HepG2 (cell line): Measurements from ENCODE around the gene TMEM223. TPM values are rescaled to one million over a fixed set of nuclear protein-coding genes. Genes with fewer than 3 reads are reported as not detected.

Source experiments
- PPARG ChIP-seq: conservative IDR thresholded peaks from 2 replicates; pipeline ENCODE4 v1.6.1; 2016; ENCODE audit warnings: missing biosample characterization, missing genetic modification reagents
- ZMYM2 ChIP-seq: sonication (generic); formaldehyde crosslinking; IDR thresholded peaks from 2 replicates; pipeline ENCODE4 v1.8.0; 2022; ENCODE audit warnings: mild to moderate bottlenecking, missing genetic modification reagents
- polyA plus RNA-seq, 8 experiments: library from polyadenylated mRNA; depleted of rRNA in 3 of 8; stranded (reverse) in 7 of 8; unstranded in 1 of 8; fragments of >200 nt; fragmentation: Illumina TruSeq in 4 of 8; extraction: Trizol in 4 of 8; gene quantifications; 2 replicates each; pipeline versions ENCODE4 v1.2.1 to v1.2.3, GENCODE V29; 2011 to 2016; ENCODE audit warnings: low read depth in 4 of 8, missing spikeins in 1 of 8, mixed read lengths in 1 of 8; ENCODE audit not compliant: insufficient read depth in 1 of 8
- total RNA-seq, 5 experiments: library from RNA; depleted of rRNA; stranded (reverse); fragments of >200 nt; fragmentation: Illumina TruSeq; extraction: Trizol; gene quantifications; 2 replicates each; pipeline ENCODE4 v1.2.3, GENCODE V29; 2016; ENCODE audit warnings: low read depth in 1 of 5
- TF ChIP-seq, protein P1 (sequence below): IDR thresholded peaks from 2 replicates; pipeline ENCODE4 v1.6.1; 2016; ENCODE audit warnings: missing compliant biosample characterization, missing genetic modification reagents, borderline replicate concordance
- TF ChIP-seq, protein P2 (sequence below): sonication (generic); formaldehyde crosslinking; IDR thresholded peaks from 2 replicates; pipeline ENCODE4 v1.4.0; 2020; ENCODE audit warnings: missing genetic modification reagents, borderline replicate concordance

Gene TMEM223
- total and polyA plus RNA-seq, 2 of the 13 experiments (the other 11 are each of a cell fraction or from before 2014, with no cell fraction given), result 19.5 to 24.9 TPM

DNA sequence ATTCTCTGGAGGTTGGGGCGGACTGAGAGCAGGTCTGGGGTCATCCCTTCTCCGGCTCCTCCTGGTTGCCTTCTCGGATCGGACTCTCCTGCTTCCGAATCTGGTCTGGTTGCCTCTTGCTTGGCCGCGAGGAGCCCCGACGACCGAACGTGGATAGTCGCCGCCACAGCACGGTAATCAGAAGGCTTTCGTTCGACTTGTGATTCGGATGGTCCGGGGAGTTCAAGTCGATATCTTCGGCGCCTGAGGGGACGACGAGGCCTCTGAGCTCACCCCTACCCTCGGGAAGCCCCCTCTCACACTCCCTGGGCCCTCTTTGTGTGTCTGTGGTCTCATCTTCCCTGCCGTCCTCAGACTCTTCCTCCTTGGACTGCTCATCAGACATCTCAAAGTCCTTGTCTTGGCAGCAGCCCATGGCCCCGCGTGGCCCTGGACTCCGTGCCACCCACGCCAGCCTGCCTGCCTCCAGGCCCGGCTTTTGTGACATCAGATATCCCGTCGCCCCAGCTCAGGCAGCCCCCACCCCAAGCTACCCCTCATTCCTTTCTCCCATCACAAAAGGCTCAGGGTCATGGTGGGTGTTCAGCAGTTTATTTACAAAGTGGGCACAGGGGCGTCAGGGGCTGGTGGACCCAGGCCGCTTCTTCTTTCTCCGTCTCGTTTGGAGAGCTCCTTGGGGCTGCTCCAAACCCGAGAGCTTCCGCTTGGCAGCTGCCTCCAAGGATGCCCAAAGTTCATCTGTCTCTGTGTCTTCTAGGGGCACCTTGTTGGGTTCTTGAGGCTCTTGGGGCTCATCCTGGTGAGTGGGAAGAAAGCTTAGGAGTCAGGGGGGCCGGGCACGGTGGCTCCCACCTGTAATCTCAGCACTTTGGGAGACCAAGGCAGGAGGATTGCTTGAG lies 40.8 kb upstream of the TMEM223 start, which contains the start of gene TEX54 (continued):
- TF ChIP-seq, protein P1, sequence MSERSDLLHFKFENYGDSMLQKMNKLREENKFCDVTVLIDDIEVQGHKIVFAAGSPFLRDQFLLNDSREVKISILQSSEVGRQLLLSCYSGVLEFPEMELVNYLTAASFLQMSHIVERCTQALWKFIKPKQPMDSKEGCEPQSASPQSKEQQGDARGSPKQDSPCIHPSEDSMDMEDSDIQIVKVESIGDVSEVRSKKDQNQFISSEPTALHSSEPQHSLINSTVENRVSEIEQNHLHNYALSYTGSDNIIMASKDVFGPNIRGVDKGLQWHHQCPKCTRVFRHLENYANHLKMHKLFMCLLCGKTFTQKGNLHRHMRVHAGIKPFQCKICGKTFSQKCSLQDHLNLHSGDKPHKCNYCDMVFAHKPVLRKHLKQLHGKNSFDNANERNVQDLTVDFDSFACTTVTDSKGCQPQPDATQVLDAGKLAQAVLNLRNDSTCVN, result peak; percentile 28; the same call in 1 of the 2 replicates
- TF ChIP-seq PPARG (CRISPR knock-in tag) (no peak), ZMYM2 (no peak)
- TF ChIP-seq, protein P2, sequence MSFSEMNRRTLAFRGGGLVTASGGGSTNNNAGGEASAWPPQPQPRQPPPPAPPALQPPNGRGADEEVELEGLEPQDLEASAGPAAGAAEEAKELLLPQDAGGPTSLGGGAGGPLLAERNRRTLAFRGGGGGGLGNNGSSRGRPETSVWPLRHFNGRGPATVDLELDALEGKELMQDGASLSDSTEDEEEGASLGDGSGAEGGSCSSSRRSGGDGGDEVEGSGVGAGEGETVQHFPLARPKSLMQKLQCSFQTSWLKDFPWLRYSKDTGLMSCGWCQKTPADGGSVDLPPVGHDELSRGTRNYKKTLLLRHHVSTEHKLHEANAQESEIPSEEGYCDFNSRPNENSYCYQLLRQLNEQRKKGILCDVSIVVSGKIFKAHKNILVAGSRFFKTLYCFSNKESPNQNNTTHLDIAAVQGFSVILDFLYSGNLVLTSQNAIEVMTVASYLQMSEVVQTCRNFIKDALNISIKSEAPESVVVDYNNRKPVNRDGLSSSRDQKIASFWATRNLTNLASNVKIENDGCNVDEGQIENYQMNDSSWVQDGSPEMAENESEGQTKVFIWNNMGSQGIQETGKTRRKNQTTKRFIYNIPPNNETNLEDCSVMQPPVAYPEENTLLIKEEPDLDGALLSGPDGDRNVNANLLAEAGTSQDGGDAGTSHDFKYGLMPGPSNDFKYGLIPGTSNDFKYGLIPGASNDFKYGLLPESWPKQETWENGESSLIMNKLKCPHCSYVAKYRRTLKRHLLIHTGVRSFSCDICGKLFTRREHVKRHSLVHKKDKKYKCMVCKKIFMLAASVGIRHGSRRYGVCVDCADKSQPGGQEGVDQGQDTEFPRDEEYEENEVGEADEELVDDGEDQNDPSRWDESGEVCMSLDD (CRISPR knock-in tag), result no peak
